GM21526 (cell line): ENCODE results near the gene SSRP1.
"Not testable (repeated sequence)": the region's sequence is repeated elsewhere in the genome, so short reads cannot be mapped to it uniquely, and the experiment has no call there.

Experiments
- ATAC-seq: cut with Tn5 transposase; IDR thresholded peaks from one replicate; pipeline ENCODE4 v1.9.1; 2021; ENCODE audit warnings: moderate library complexity; ENCODE audit not compliant: unreplicated experiment, low FRiP score

Gene SSRP1

GRCh38 chr11:57340039-57340615, 4.4 kb upstream of the SSRP1 start:
- no peak for ATAC-seq

- no peak for ATAC-seq
Observed at GRCh38 chr11:57339328-57339727, 3.6 kb upstream of the SSRP1 start.

GRCh38 chr11:57338142-57338541, 2.5 kb upstream of the SSRP1 start, which contains the start of gene P2RX3:
Gene P2RX3 (plus strand): TSS chr11:57338352. CDS start chr11:57338551, 199 bp downstream.
- no peak for ATAC-seq

- not testable (repeated sequence) for ATAC-seq
Observed at GRCh38 chr11:57336856-57337255, 1.2 kb upstream of the SSRP1 start.

GRCh38 chr11:57336111-57336666, 497 bp upstream of the SSRP1 start:
- no peak for ATAC-seq

GRCh38 chr11:57335023-57335342, 709 bp downstream of the SSRP1 start:
- no peak for ATAC-seq

- no peak for ATAC-seq
Observed at GRCh38 chr11:57332694-57333440, 2.8 kb downstream of the SSRP1 start.

GRCh38 chr11:57331720-57332119, 4.0 kb downstream of the SSRP1 start:
- no peak for ATAC-seq

GRCh38 chr11:57330029-57330428, 5.7 kb downstream of the SSRP1 start:
- ATAC-seq, result no peak

- ATAC-seq, result no peak
Observed at GRCh38 chr11:57327721-57328120, 8.0 kb downstream of the SSRP1 start.

GRCh38 chr11:57325735-57326048, 10.0 kb downstream of the SSRP1 start:
- ATAC-seq, result no peak

- ATAC-seq, result peak; percentile 87
Observed at GRCh38 chr11:57324886-57325734, 10.6 kb downstream of the SSRP1 start, which contains the start of gene TNKS1BP1. Gene TNKS1BP1 (minus strand): TSS chr11:57324952. CDS start chr11:57321885, 3,067 bp downstream.

GRCh38 chr11:57324154-57324885, 11.4 kb downstream of the SSRP1 start:
- peak; percentile 10 for ATAC-seq

GRCh38 chr11:57323855-57324153, 11.9 kb downstream of the SSRP1 start:
- ATAC-seq, result no peak

- no peak for ATAC-seq
Observed at GRCh38 chr11:57323167-57323854, 12.4 kb downstream of the SSRP1 start.

GRCh38 chr11:57322256-57323166, 13.2 kb downstream of the SSRP1 start:
- ATAC-seq, result no peak

- ATAC-seq, result no peak
Observed at GRCh38 chr11:57321388-57322255, 14.1 kb downstream of the SSRP1 start.

- no peak for ATAC-seq
Observed at GRCh38 chr11:57320719-57321387, 14.8 kb downstream of the SSRP1 start.
